Germinal center (tissue), 1 donor: ENCODE measurements around the gene BEGAIN.
"Not testable (repeated sequence)": the region's sequence is repeated elsewhere in the genome, so short reads cannot be mapped to it uniquely, and the experiment has no call there.

Experiments used
- DNase-seq: peaks from one replicate; pipeline ENCODE4 v3.0.0; 2012; ENCODE audit warnings: mixed read lengths, low spot score

The BEGAIN gene

GRCh38 chr14:100523131-100523842 lies 63.9 kb downstream of the BEGAIN start:
- DNase-seq = no peak

GRCh38 chr14:100522616-100523099 lies 64.6 kb downstream of the BEGAIN start:
- DNase-seq = no peak

- DNase-seq = not testable (repeated sequence)
Observed at GRCh38 chr14:100506053-100506452, 81.2 kb downstream of the BEGAIN start.

- no peak for DNase-seq
Observed at GRCh38 chr14:100504372-100505078, 82.7 kb downstream of the BEGAIN start.

- DNase-seq = no peak
Observed at GRCh38 chr14:100503251-100503650, 84.0 kb downstream of the BEGAIN start.

GRCh38 chr14:100502622-100503220 lies 84.5 kb downstream of the BEGAIN start:
- DNase-seq = no peak

GRCh38 chr14:100500128-100500527 lies 87.1 kb downstream of the BEGAIN start:
- DNase-seq = no peak

GRCh38 chr14:100498068-100498467 lies 89.1 kb downstream of the BEGAIN start:
- DNase-seq = no peak

- no peak for DNase-seq
Observed at GRCh38 chr14:100495917-100496316, 91.3 kb downstream of the BEGAIN start.

- no peak for DNase-seq
Observed at GRCh38 chr14:100494645-100495044, 92.6 kb downstream of the BEGAIN start.

GRCh38 chr14:100490252-100490651 lies 97.0 kb downstream of the BEGAIN start:
- no peak for DNase-seq

GRCh38 chr14:100488057-100488456 lies 99.2 kb downstream of the BEGAIN start:
- no peak for DNase-seq

- DNase-seq = no peak
Observed at GRCh38 chr14:100487304-100487703, 99.9 kb downstream of the BEGAIN start.
